GM21367 (cell line): ENCODE measurements around the gene SGMS1.
"Not testable (repeated sequence)": the region's sequence is repeated elsewhere in the genome, so short reads cannot be mapped to it uniquely, and the experiment has no call there.

Source experiments
- ATAC-seq: cut with Tn5 transposase; IDR thresholded peaks from one replicate; pipeline ENCODE4 v1.9.1; 2021; ENCODE audit not compliant: unreplicated experiment

Gene SGMS1

DNA sequence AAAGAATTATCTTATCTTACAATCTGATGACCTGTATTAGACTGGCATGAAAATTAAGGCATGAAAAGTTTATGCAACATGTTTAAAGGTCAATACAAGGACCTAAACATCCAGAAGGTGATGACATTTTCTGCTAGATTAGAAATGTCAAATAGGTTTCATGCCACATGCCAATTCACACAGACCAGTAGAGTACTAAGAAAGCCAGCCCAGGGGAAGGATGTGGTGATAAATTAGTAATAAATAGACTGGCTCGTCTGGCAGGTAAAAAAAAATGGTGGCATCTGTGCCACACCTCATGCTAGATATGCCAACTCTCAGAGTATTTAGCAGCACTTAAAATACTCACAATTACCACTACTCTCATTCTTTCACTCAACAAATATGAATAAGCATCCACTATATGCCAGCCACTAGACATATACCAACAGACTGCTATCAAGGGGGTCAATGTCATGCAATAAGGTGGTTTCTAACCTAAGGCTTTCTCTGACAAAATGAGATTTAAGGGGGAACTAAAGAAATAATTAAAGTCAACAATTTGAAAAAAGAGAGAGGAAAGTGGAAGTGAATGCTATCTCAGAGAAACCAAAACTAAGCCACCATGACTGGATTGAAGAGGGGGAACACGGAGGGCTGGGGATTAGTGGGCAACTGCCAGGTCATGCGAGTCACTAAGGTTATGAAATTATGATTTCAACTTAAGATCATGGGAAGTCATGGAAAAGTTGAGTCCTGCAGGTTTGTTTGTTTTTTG, 83.5 kb downstream of the SGMS1 start:
- ATAC-seq, result peak; percentile 43

DNA sequence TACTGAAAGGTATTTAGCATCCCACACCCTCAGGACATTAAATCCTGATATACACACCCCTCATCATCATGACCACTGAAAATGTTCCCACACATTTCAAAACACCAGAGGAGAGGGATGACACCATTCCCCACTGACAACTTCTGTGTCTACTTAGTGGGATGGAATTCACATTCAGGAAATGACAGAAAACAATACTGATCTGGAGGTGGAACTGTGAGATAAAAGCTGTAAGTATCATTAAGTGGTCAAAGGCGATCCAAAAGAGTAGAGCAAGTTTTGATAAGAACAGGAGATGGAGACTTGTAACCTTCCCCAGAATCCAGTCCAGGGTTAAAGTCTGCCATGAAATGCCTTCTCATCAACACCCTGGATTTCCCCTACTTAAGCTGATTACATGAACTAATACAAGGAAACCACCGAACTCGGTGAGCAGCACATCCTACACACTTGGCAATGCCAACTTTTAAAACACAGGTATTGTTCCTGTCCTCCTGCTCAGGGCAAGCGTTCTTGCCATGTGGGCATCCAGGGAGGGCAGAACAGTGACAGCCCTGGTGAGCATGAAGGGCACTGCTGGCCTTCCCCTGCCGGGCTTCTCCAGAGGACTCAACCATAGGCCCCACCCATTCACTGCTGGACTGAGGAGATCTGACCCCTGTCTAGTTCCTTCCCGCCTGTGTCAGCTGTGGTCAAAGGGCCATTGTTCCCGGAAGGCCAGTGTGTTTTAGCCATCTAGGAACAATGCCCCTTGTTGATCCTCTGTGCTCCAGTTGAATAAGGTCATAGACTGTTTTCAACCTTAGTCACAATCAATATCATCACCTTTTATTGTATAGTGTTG, 85.0 kb downstream of the SGMS1 start:
- ATAC-seq, result no peak

DNA sequence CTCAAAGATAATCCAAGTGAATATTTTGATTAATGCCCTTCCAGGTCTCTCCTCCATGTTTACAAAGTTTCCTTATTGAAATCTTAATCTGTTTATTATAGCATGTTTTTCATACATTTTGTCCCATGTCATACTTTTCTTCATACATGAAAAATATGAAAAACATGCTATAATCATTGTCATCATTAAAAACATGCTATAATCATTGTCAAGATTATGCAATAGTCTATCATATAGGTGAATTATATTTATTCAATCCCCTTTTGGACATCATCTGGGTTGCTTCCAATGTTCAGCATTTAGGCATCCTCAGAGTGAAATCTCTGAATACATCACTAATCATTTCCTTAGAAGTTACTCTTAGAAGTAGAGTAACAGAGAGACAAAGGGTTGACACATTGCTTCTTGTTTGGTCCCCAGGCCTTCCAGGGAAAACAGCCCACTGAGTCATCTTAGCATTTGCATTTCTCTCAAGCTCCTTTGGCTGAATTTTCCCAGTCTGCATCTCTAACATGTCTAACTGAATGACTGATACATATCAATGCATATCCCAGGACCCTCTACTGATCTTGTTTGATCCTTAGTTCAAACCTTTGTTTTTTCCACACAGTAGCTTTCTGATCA, 87.0 kb downstream of the SGMS1 start:
- ATAC-seq, result no peak

DNA sequence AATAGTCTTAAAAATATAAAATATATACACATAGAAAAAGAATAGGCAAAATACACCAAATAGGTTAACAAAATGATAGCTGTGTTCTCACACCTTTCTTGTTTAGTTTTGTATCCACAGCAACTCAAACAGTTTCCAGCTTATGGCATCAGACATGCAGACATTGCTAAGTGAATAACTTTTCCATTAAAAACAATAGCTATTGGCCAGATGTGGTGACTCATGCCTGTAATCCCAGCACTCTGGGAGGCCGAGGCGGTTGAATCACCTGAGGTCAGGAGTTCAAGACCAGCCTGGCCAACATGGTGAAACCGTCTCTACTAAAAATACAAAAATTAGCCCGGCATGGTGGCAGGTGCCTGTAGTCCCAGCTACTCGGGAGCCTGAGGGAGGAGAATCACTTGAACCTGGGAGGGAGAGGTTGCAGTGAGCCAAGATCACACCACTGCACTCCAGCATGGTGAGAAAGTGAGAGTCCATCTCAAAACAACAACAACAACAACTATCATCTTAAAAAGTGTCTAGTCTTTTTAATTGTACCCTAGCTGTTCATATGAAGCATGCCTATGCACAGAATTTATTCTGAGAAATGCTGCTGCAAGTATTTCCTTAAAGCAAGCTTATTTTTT, 88.9 kb downstream of the SGMS1 start:
- ATAC-seq, result not testable (repeated sequence)

DNA sequence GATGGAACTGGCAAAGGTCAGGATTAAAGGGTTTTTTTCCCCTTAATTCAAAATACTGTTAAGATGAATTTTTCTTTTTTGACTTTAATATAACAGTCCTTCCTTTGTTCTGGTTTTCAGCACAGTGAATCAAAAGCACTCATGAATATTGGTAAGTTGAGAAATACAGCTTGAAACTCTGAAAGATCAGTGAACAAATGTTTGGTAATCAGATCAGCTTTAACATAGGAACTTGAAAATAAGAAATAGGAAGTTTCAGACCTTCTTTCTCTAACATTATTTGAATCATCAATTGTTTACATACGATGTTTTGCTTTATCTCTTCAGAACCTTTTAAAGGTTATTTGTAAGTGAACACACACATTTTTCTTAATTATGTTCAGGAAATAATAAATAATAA, 90.5 kb downstream of the SGMS1 start:
- ATAC-seq, result no peak

DNA sequence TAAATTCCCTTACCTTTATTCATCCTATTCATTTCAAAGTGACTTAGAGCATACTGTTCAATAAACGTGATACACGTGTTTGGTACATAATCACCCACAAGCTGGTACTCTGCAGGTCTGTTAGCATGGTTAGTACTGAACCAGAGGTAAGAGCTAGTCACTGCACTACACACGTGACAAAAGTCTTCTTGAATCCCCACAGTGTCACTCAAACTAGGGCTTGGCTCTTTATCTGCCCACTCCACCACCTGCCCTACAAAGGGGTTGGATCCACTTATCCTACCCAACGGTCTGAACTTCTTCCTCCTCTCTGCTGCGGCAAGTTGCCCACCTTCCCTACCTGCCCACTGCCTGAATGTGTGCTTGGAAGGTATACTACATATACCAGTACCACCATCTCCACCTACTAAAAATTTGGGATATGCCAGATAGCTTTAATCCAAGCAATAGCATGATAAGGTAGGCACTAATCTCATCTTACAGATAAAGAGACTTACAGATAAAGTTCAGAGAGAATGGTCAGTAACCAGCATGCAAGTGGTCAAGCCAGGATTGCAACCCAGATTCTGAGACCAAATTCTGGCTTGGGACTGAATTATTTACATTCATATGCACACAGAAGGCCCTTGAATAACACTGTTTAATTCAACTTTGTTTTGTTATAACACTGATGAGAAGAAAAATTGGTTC, 92.2 kb downstream of the SGMS1 start:
- no peak for ATAC-seq

DNA sequence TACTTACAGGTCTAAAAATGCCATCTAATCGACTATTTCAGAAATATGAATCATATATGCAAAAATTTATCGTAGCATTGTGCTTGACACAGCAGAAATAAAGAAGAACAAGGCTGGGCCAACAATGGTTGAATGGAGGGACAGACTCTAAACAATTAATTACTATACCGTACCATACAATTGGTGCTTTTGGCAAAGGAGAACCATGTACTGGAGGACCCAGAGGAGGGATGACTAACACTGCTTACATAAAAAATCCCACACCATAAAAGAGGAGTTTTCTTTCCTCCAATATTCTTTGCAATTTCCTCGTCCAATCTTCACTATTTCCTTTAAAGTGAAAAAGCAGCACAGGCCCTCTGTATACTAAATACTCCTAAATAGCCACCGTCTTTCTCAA, 94.1 kb downstream of the SGMS1 start:
- no peak for ATAC-seq

DNA sequence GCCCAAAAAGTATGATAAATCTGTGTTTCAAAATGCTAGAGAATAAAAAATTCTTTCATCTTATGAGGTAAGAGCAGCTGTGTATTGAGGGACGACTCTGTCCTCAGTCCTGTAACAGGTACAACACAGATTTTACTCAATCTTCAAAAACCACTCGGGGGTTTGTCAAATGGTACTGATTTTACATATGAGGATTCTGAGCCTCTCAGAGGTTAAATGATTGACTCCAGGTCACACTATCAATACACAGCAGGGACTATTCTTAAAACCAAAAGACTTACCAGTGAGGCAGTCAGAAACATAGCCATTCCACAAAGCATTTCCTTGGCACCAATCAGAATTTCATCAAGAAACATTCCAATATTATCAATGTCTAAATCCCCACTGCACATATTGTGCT, 95.5 kb downstream of the SGMS1 start:
- no peak for ATAC-seq

DNA sequence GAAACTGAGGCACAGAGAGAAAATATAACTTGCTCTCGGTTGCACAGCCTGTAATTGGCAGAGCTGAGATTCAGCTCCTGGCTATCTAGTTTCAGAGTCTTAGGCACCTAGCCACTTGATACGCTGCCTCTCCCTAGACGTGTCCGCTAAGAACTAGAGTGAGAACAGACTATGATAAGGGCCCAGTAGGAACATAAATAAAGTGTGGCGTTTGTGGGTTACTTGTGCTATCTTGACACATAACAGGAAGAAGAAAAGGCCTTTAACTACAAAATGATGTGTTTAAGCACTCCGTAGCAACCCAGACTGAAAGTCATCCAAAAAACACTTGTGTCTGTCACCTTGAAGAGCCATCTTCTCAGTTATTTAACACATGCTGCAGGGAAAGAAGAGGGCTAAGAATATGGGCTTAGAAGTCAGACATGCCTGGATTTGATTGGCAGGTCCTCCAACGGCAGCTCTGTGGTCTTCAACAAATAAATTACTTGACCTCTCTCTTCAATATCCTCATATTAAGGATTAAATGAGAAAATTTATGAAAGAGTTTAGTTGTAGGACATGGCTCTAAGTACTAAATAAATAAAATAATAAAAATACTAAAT, 96.2 kb downstream of the SGMS1 start:
- ATAC-seq, result no peak

DNA sequence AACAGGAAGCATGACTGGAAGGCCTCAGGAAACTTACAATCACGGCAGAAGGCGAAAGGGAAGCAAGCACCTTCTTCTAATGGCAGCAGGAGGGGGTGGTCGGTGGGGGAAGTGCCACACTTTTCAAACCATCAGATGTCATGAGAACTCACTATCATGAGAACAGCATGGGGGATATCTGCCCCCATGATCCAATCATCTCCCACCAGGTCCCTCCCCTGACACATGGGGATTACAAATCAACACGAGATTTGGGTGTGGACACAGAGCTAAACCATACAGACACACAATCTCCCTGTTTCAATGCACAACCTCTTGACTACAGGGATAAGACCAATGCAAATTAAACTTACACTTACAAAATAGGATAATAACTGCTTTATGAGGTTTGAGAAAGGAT, 97.6 kb downstream of the SGMS1 start:
- no peak for ATAC-seq

DNA sequence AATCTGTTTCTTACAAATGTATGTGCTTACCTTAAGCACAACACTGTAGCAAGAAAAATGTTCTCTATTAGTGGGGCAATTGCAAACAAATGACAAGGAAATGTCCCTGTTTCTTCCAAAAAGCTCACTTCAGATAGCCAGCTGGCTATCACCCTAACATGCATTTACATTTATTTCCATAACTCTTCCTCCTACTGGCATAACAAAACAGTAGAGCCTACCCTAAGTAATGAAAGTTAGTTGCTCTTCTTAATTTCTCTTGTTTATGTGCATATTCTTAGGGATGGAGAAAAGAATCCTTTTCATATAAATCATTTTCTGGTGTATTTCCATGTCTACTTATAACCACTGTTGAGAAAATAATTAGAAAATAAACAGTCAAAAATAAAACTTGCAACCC, 100.4 kb downstream of the SGMS1 start:
- ATAC-seq, result no peak

DNA sequence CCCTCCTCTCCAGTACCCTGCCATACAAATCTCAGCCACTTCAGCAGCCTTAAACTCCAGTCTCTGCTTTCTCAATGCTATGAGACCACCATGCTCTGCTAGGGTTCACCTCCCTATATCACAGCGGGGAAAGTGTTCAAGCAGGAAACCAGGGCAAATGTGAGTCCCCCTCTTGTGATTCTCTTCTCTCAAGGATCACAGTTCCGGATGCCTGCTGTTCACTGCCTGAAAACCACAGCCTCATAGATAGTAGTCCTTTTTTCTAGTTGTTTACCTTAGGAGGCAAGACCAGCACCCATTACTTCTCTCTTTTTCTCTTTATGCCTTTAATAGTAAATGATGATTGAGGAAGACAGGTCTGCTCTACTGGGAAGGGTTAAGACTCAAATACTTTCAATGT, 100.8 kb downstream of the SGMS1 start:
- no peak for ATAC-seq

DNA sequence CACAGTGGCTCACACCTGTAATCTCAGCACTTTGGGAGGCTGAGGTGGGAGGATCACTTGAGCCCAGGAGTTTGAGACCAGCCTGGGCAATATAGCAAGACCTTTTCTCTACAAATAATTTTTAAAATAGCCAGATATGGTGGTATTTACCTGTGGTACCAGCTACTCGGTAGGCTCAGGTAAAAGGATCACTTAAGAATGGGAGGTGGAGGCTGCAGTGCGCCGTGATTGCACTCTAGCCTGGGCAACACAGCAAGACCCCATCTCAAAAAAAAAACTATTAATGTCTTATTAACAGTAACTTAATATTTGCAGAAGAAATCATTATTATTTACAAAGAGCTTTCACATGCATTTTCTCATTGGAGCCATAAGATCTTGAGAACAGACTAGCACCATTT, 103.6 kb downstream of the SGMS1 start:
- no peak for ATAC-seq

DNA sequence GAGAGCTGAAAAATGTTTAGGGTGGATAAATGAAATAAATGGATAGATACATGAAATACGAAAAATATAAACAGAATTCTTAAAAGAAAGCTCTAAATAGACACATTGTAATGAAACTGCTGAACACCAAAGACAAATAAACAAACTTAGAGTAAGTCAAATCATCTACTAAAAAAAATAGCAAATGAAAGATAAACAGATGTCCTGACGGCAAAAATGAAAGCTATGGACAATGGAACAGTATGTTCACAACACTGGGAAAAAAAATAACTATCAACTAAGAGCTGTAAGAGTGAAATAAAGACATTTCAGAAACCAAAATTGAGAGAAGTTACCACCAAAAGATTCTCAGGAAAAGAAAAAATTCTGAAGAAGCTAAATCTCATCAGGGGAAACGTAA, 106.1 kb downstream of the SGMS1 start:
- no peak for ATAC-seq

DNA sequence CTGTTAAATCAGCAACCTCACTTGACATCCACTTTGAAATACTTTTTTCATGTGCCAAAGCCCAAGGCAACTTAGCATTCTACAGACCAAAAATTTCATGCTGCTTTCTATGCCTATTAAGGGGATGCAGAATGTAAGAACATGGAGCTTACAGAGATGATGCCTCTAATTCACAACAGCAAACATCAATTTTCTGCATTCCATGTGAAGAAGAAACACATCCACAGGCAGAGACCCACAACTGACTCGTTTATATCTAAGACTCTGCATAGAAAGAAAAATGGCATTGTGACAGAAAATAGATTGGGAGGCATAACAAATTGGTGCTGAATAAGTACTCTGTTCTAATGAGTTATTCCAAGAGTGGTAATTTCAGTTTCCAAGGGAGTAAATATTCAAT, 107.6 kb downstream of the SGMS1 start:
- ATAC-seq, result no peak

DNA sequence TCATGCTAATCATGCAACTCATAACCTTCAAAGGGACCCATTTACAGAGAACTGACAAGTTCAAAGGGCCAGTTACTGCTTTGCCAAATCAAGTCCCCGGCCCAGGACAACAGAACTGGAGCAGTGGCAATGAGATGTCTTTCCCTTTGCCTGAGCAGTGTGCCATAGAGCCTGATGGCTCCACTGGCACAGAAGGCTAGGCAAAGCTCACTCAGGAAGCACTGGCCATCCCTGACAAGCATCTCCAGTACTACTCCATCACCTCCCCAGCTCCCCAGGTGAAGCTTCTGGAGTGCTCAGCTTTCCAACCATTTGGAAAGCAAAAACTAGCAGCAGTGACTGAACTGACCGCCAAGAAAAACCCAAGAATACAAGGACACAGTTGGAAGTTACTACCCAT, 108.3 kb downstream of the SGMS1 start:
- ATAC-seq, result no peak

DNA sequence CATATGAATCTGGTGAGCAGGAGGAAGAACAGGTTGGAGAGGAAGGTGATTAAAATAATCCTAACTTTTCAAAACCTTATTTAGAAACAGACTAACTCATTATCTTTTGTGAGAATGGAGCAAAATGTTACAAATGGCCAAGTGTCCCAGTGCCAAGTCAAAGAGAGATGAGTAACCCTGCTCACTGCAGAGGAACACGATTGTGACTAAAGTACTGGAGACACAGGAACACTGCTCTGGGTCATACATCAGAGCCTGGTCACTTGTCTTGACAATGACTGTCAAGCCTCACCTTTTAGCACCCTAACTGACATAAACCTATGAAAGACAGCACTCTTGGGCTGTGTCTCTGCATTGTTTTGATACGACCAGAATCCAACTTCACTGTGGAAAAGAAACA, 108.8 kb downstream of the SGMS1 start:
- no peak for ATAC-seq

DNA sequence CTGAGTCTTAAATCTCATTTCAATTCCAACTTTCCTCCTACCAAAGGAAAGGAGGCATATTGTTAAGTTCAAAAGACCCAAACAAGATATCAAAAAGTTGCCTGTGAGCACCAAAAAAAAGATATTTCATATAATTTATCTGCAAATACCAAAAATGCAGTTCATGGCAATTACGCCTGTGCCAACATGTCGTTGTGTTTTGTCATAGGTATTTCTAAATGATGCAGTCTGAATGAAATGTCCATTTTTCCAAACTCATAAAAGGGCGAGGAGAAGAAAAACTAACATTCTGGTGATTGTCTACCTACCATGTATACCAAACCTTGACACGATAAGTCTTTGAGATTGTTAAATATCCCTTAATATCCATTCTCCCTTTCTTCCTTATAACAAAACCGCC, 109.8 kb downstream of the SGMS1 start:
- ATAC-seq, result no peak

DNA sequence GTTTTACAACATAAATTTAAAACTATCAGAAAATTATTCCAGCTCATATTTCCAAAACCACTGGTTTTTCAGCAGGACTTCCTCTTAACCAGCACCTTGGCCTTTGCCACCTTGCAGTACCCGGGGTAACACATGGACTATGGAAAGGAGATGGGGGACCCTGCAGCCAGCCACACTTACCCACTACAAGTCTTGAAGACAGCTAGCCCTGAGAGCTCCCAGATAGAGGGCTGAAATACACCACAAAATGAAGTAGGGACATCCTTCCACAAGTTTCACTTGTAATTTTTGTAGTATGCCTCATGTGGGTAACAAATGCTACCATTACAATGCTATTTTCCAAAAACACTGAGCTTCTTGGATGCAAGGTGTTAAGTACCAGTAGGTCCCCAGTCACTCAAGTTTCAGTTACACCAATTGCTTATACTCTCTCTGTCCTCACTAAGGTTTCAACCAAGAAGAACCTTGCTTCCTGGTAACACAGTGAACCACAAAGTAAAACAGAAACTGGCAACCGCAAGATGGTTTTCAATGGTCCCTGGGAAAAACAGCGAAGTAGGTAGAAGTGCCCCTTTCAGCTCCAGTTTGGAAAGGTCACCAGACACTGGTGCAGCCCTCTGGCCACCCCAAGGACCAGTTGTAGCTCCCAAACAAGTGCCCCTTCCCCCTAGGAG, 110.9 kb downstream of the SGMS1 start:
- ATAC-seq, result peak; percentile 47

DNA sequence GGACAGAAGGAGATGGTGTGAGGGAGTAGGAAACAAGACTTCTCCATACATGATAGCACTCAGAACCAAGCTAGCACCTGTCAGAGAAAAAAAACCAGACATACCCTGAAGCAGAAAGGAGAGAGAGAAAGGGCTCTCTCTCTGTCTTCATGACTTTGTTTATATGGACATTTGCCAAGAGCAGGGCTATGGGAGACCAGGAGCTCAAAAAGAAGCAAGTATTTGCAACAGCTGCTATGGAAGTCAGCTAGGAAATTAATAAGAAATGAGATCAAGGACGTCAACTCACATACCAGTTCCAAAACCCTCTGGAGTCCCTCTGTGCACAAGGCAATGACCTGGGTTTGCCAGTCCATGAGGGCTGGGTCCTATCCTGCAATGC, 111.6 kb downstream of the SGMS1 start:
- peak; percentile 23 for ATAC-seq
